Effector CD4-positive, alpha-beta T cell (primary cell): ENCODE measurements around the gene ENTPD8. TPM values are rescaled to one million over a fixed set of nuclear protein-coding genes. Genes with fewer than 3 reads are reported as not detected.

Experiments used
- DNase-seq: peaks from one replicate; pipeline ENCODE4 v3.0.0-alpha.2; 2020
- total RNA-seq: gene quantifications from one replicate; lab custom pipeline; 2026; lab: John Stamatoyannopoulos, UW

ENTPD8 gene
- not detected for total RNA-seq

- DNase-seq, result no peak
These were observed at the start of gene ENTPD8 for GRCh38 chr9:137441289-137441934. Gene ENTPD8 (minus strand): TSS chr9:137441357. CDS start chr9:137438285, 3,072 bp downstream.

GRCh38 chr9:137490532-137491186 is 49.5 kb upstream of the ENTPD8 start:
- no peak for DNase-seq

- DNase-seq, result no peak
These were observed 47.7 kb upstream of the ENTPD8 start for GRCh38 chr9:137488906-137489305.

- no peak for DNase-seq
These were observed 47.1 kb upstream of the ENTPD8 start for GRCh38 chr9:137488327-137488653.

GRCh38 chr9:137487454-137488326 is 46.5 kb upstream of the ENTPD8 start:
- DNase-seq, result no peak

- DNase-seq, result no peak
These were observed 45.6 kb upstream of the ENTPD8 start for GRCh38 chr9:137486545-137487453.

- no peak for DNase-seq
These were observed 45.0 kb upstream of the ENTPD8 start for GRCh38 chr9:137486141-137486490.

- no peak for DNase-seq
These were observed 44.4 kb upstream of the ENTPD8 start for GRCh38 chr9:137485343-137486140.

GRCh38 chr9:137484551-137485315 is 43.6 kb upstream of the ENTPD8 start:
- DNase-seq, result no peak

- no peak for DNase-seq
These were observed 41.1 kb upstream of the ENTPD8 start for GRCh38 chr9:137482094-137482781.

- no peak for DNase-seq
These were observed 39.8 kb upstream of the ENTPD8 start for GRCh38 chr9:137480686-137481683.

- DNase-seq, result no peak
These were observed 38.9 kb upstream of the ENTPD8 start for GRCh38 chr9:137479892-137480685.

- no peak for DNase-seq
These were observed 38.1 kb upstream of the ENTPD8 start for GRCh38 chr9:137478962-137479861.

- no peak for DNase-seq
These were observed 37.4 kb upstream of the ENTPD8 start for GRCh38 chr9:137478613-137478961.

GRCh38 chr9:137477778-137478612 is 36.8 kb upstream of the ENTPD8 start:
- no peak for DNase-seq

GRCh38 chr9:137476856-137477255 is 35.7 kb upstream of the ENTPD8 start:
- no peak for DNase-seq
